Colonic mucosa (tissue), 4 donors: ENCODE data around the gene DRAM1. TPM values are rescaled to one million over a fixed set of nuclear protein-coding genes. Genes with fewer than 3 reads are reported as not detected.

Source experiments
- DNase-seq: peaks from one replicate; pipeline ENCODE4 v3.0.0-alpha.2; 2020
- H3K27ac ChIP-seq: fragments of 200-600 bp; one replicate; pipeline ENCODE4 v1.8.0; 2021
- H3K27me3 ChIP-seq: fragments of 200-600 bp; one replicate; pipeline ENCODE4 v1.8.0; 2021
- H3K36me3 ChIP-seq: fragments of 200-600 bp; one replicate; pipeline ENCODE4 v1.8.0; 2021
- H3K4me1 ChIP-seq: fragments of 200-600 bp; one replicate; pipeline ENCODE4 v1.8.0; 2021; ENCODE audit warnings: mild to moderate bottlenecking
- H3K4me3 ChIP-seq: fragments of 200-600 bp; one replicate; pipeline ENCODE4 v1.8.0; 2021
- H3K9ac ChIP-seq, 2 donors: one replicate each; pipeline ENCODE4 v1.7.0; 2013; ENCODE audit warnings: control low read depth in 2 of 2, low read depth in 2 of 2, low read length in 2 of 2
- H3K9me3 ChIP-seq: fragments of 200-600 bp; one replicate; pipeline ENCODE4 v1.8.0; 2021
- intact Hi-C: fragments of 100-400 bp; cut with DNase I; formaldehyde crosslinking; loops from one replicate; pipeline ENCODE4 v1.14.1; 2022
- total RNA-seq, 2 donors: library from RNA; stranded (reverse); fragmentation: NEBNext Ultra II Directional in 1 of 2; extraction: Animal tissue kit (Norgen Biotek cat#: 25700) in 1 of 2; gene quantifications; one replicate each; pipeline ENCODE4 v1.2.1, GENCODE V29; 2021
- TF ChIP-seq, protein P1 (sequence below): fragments of 200-600 bp; IDR thresholded peaks from one replicate; pipeline ENCODE4 v1.8.0; 2022; ENCODE audit warnings: antibody characterized with exemption, mild to moderate bottlenecking
- donor health status: healthy.
- donor health status: DM: no; HTN: no; CAD: no.
- donor health status: DM: no; HTN: no; CAD: no.

Gene DRAM1
- total RNA-seq, 2 donors from 2014 or later, result 4.0 to 10.0 TPM

DNA sequence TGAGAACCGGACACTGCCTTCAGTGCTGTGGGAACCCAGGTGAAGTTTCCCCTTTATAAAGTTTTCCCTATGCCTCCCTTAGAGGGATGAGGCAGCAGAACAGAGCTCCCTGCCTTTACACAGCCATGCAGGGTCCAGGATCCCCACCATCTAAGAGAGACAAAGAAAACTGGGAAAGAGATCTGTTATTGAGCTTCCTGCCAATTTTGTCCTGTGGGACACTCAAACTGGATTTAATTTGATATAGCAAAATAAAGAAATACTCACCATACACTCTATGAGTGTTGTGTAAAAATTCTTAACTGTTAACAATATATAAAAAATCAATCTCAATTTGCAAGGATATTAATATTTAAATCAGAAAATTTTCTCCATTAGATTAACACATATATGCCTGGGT lies 69.9 kb downstream of the DRAM1 start:
- Histone ChIP-seq H3K36me3 (no peaks in the 10 kb centered on the region), H3K9ac (no peak overlapping the region), H3K27me3 (no peaks in the 10 kb centered on the region), H3K4me1 (no peaks in the 10 kb centered on the region), H3K9me3 (no peaks in the 10 kb centered on the region), H3K4me3 (no peak overlapping the region), H3K27ac (no peak overlapping the region)
- intact Hi-C loops, result loop anchor here (10.0 kb wide), 1 partner anchor 817 kb away; no protein-coding TSS in a partner anchor
- no peak for DNase-seq
- TF ChIP-seq, protein P1, sequence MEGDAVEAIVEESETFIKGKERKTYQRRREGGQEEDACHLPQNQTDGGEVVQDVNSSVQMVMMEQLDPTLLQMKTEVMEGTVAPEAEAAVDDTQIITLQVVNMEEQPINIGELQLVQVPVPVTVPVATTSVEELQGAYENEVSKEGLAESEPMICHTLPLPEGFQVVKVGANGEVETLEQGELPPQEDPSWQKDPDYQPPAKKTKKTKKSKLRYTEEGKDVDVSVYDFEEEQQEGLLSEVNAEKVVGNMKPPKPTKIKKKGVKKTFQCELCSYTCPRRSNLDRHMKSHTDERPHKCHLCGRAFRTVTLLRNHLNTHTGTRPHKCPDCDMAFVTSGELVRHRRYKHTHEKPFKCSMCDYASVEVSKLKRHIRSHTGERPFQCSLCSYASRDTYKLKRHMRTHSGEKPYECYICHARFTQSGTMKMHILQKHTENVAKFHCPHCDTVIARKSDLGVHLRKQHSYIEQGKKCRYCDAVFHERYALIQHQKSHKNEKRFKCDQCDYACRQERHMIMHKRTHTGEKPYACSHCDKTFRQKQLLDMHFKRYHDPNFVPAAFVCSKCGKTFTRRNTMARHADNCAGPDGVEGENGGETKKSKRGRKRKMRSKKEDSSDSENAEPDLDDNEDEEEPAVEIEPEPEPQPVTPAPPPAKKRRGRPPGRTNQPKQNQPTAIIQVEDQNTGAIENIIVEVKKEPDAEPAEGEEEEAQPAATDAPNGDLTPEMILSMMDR, result no peak

DNA sequence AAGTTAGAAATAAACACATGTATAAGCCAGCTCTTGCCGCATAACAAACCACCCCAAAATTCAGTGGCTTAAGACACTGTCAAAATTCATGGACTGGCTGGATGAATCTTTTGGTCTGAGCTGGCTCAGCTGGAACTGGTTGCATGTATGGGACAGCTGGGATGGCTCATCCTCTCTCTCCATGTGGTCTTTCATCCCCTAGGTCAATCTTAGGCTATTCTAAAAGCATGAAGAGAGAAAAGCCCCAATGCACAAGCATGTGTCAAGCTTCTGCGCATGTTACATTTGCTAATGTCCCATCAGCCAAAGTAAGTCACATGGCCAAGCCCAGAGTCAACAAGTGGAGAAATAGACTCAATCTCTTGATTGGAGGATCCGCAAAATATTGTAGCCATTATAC lies 71.0 kb downstream of the DRAM1 start:
- DNase-seq, result no peak

GRCh38 chr12:101951002-101951670 lies 73.8 kb downstream of the DRAM1 start:
- Histone ChIP-seq H3K9ac (no peak overlapping the region), H3K4me3 (no peak overlapping the region), H3K4me1 (no peaks in the 10 kb centered on the region), H3K36me3 (no peaks in the 10 kb centered on the region), H3K27me3 (no peaks in the 10 kb centered on the region), H3K9me3 (no peaks in the 10 kb centered on the region), H3K27ac (no peak overlapping the region)
- TF ChIP-seq, protein P1, result no peak
- no peak for DNase-seq
- intact Hi-C loops, result no loop called here

More for the DNA sequence above, 71.0 kb downstream of the DRAM1 start:
- TF ChIP-seq, protein P1, result no peak
- intact Hi-C loops, result loop anchor here (10.0 kb wide), 1 partner anchor 816 kb away; no protein-coding TSS in a partner anchor
- H3K27me3 ChIP-seq, result no peaks in the 10 kb centered on the region
- H3K36me3 ChIP-seq, result no peaks in the 10 kb centered on the region
- H3K4me3 ChIP-seq, result no peak overlapping the region
- no peaks in the 10 kb centered on the region for H3K9me3 ChIP-seq
- no peak overlapping the region for H3K27ac ChIP-seq
- no peaks in the 10 kb centered on the region for H3K4me1 ChIP-seq
- H3K9ac ChIP-seq, result no peak overlapping the region

- H3K4me1 ChIP-seq, result no peaks in the 10 kb centered on the region
- H3K36me3 ChIP-seq, result no peaks in the 10 kb centered on the region
- TF ChIP-seq, protein P1, result no peak
- H3K4me3 ChIP-seq, result no peak overlapping the region
- no peak overlapping the region for H3K9ac ChIP-seq
- H3K9me3 ChIP-seq, result no peaks in the 10 kb centered on the region
- intact Hi-C loops, result no loop called here
- DNase-seq, result no peak
- no peaks in the 10 kb centered on the region for H3K27me3 ChIP-seq
- H3K27ac ChIP-seq, result no peak overlapping the region
Measured at GRCh38 chr12:101954113-101954512, 76.7 kb downstream of the DRAM1 start.

DNA sequence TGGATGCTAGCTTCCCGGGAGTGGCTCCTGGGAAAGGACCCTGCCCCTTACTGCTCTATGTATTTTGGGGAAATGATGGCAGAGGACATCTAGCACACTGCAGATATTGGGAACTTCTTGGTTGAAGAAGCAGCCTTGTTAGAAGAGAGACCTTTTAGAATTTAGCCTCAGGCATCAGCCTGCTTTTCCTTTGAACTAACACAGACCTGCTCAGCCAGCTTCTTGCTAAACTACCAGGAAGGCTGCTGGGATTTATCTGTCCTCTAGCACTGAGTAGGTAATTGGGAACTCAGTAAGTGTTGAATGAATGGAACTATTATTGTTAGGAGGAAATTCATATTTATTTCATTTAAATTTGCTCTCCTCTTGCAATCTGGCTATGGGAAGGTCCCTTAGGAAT lies 77.3 kb downstream of the DRAM1 start:
- no peaks in the 10 kb centered on the region for H3K9me3 ChIP-seq
- H3K9ac ChIP-seq, result no peak overlapping the region
- H3K4me1 ChIP-seq, result no peaks in the 10 kb centered on the region
- H3K4me3 ChIP-seq, result no peak overlapping the region
- H3K36me3 ChIP-seq, result no peaks in the 10 kb centered on the region
- TF ChIP-seq, protein P1, result no peak
- no peak overlapping the region for H3K27ac ChIP-seq
- no peak for DNase-seq
- H3K27me3 ChIP-seq, result no peaks in the 10 kb centered on the region
- intact Hi-C loops, result no loop called here
